Spleen (tissue), 11 donors: Measurements from ENCODE around the gene KLHL30. TPM values are rescaled to one million over a fixed set of nuclear protein-coding genes. Genes with fewer than 3 reads are reported as not detected.

Source experiments
- DNase-seq: peaks from one replicate; pipeline ENCODE4 v3.0.0-alpha.2; 2020
- H3K27ac ChIP-seq, 8 donors: fragments of 200-600 bp; sonication (generic) in 7 of 8; 1 replicate in 4 of 8; 2 replicates in 4 of 8; pipeline versions ENCODE4 v1.5.0 to v1.8.0; 2016 to 2021; ENCODE audit warnings: inconsistent platforms in 4 of 8, mild to moderate bottlenecking in 4 of 8, moderate library complexity in 1 of 8
- H3K27me3 ChIP-seq, 7 donors: fragments of 200-600 bp; sonication (generic) in 6 of 7; replicated peaks in 1 of 7; 1 replicate in 4 of 7; 2 replicates in 3 of 7; pipeline versions ENCODE4 v1.5.0 to v1.8.0; 2016 to 2021; ENCODE audit warnings: inconsistent platforms in 3 of 7, mild to moderate bottlenecking in 1 of 7
- H3K36me3 ChIP-seq, 6 donors: fragments of 200-600 bp; sonication (generic) in 5 of 6; 1 replicate in 4 of 6; 2 replicates in 2 of 6; pipeline versions ENCODE4 v1.5.0 to v1.8.0; 2016 to 2021; ENCODE audit warnings: inconsistent platforms in 2 of 6
- H3K4me1 ChIP-seq, 6 donors: fragments of 200-600 bp; sonication (generic) in 5 of 6; 1 replicate in 3 of 6; 2 replicates in 3 of 6; pipeline versions ENCODE4 v1.5.0 to v1.8.0; 2016 to 2021; ENCODE audit warnings: inconsistent platforms in 3 of 6
- H3K4me3 ChIP-seq, 8 donors: fragments of 200-600 bp; sonication (generic) in 7 of 8; 1 replicate in 4 of 8; 2 replicates in 4 of 8; pipeline versions ENCODE4 v1.5.0 to v1.8.0; 2016 to 2021; ENCODE audit warnings: inconsistent platforms in 4 of 8, mild to moderate bottlenecking in 4 of 8, moderate library complexity in 2 of 8
- H3K9me3 ChIP-seq, 8 donors: fragments of 200-600 bp; sonication (generic) in 7 of 8; 1 replicate in 4 of 8; 2 replicates in 4 of 8; pipeline versions ENCODE4 v1.5.0 to v1.8.0; 2016 to 2021; ENCODE audit warnings: inconsistent platforms in 4 of 8
- CTCF ChIP-seq, 11 experiments: fragments of 200-600 bp in 7 of 11; fragments of 450-650 bp in 4 of 11; sonication (generic) in 4 of 11; IDR thresholded peaks in 8 of 11; conservative IDR thresholded peaks in 3 of 11; 1 replicate in 7 of 11; 2 replicates in 4 of 11; pipeline versions ENCODE4 v1.4.0 to v1.8.0; 2016 to 2021; ENCODE audit warnings: antibody characterized with exemption in 11 of 11, inconsistent platforms in 4 of 11, mild to moderate bottlenecking in 1 of 11
- POLR2A ChIP-seq, 3 donors: fragments of 450-650 bp; IDR thresholded peaks; one replicate each; pipeline ENCODE4 v1.5.1; 2017; ENCODE audit warnings: antibody characterized with exemption in 3 of 3, mild to moderate bottlenecking in 1 of 3
- POLR2AphosphoS5 ChIP-seq, 3 donors: sonication (generic); formaldehyde crosslinking; IDR thresholded peaks; one replicate each; pipeline ENCODE4 v1.5.1; 2017; ENCODE audit warnings: antibody characterized with exemption in 3 of 3
- WGBS, 5 donors: extraction: QIAGEN DNeasy Blood & Tissue Kit in 3 of 5; methylation state at CpG; one replicate each; pipeline versions ENCODE4 v1.1.5 to v1.1.7; 2013 to 2018; 5-methylcytosine and 5-hydroxymethylcytosine counted together
- intact Hi-C: fragments of 100-400 bp; cut with DNase I; formaldehyde crosslinking; loops from one replicate; pipeline ENCODE4 v1.15.0; 2023; ENCODE audit warnings: low total_unique reads
- polyA plus RNA-seq, 3 donors: library from polyadenylated mRNA; stranded (reverse); fragments of 200-250 nt; gene quantifications; one replicate each; pipeline ENCODE4 v1.2.1, GENCODE V29; 2013
- total RNA-seq, 7 donors: library from RNA; depleted of rRNA in 3 of 7; stranded (reverse); fragments of >200 nt in 3 of 7; fragmentation: NEBNext Ultra II Directional in 4 of 7; extraction: Animal tissue kit (Norgen Biotek cat#: 25700) in 4 of 7; gene quantifications; one replicate each; pipeline versions ENCODE4 v1.1.0 to v1.2.1, GENCODE V29; 2016 to 2021
- donor health status: healthy with polysubstance abuse.
- donor health status: DM: no; HTN: no; CAD: no; lungs with moderate emphysema.
- donor health status: DM: no; HTN: no; CAD: no.
- donor health status: Bipolar disorder and iron deficiency.
- donor health status: healthy.
- donor health status: DM: no; HTN: no; CAD: no.
- donor health status: DM: yes; HTN: yes; CAD: no.

The KLHL30 gene
- total and polyA plus RNA-seq, 10 donors, result 0.09 to 0.85 (median 0.23) TPM; not detected in 2

DNA sequence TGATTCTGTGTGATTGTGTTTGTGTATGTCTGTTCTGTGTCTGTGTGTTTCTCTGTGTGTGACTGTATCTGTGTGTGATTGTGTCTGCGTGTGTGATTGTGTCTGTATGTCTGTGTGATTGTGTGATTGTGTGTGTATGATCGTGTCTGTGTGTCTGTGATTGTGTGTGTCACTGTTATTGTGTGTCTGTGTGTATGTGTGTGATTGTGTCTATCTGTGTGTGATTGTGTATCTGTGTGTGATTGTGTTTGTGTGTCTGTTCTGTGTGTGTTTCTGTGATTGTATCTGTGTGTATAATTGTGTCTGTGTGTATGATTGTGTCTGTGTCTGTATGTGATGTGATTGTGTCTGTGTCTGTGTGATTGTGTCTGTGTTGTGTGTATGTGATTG lies 11.7 kb upstream of the KLHL30 start:
- H3K4me1 ChIP-seq, result peaks cover 0 to 6% (median 2%) of the 10 kb centered on the region in 6 donors
- no peaks in the 10 kb centered on the region for H3K9me3 ChIP-seq
- no peak overlapping the region for H3K27ac ChIP-seq
- intact Hi-C loops, result no loop called here
- 88 to 95% (median 90%) methylated on average over 2 of the region's 2 CpGs for WGBS, 5 donors
- DNase-seq, result no peak
- H3K36me3 ChIP-seq, result no peaks in the 10 kb centered on the region
- H3K27me3 ChIP-seq, result peaks cover 0 to 5% (median 0%) of the 10 kb centered on the region in 7 donors
- TF ChIP-seq CTCF (IDR thresholded peaks at IDR 0.05 in 8 of 11, conservative IDR thresholded peaks at IDR 0.05 in 3 of 11) (no peak), POLR2A (IDR thresholded peaks at IDR 0.05) (no peak)
- no peak overlapping the region for H3K4me3 ChIP-seq

DNA sequence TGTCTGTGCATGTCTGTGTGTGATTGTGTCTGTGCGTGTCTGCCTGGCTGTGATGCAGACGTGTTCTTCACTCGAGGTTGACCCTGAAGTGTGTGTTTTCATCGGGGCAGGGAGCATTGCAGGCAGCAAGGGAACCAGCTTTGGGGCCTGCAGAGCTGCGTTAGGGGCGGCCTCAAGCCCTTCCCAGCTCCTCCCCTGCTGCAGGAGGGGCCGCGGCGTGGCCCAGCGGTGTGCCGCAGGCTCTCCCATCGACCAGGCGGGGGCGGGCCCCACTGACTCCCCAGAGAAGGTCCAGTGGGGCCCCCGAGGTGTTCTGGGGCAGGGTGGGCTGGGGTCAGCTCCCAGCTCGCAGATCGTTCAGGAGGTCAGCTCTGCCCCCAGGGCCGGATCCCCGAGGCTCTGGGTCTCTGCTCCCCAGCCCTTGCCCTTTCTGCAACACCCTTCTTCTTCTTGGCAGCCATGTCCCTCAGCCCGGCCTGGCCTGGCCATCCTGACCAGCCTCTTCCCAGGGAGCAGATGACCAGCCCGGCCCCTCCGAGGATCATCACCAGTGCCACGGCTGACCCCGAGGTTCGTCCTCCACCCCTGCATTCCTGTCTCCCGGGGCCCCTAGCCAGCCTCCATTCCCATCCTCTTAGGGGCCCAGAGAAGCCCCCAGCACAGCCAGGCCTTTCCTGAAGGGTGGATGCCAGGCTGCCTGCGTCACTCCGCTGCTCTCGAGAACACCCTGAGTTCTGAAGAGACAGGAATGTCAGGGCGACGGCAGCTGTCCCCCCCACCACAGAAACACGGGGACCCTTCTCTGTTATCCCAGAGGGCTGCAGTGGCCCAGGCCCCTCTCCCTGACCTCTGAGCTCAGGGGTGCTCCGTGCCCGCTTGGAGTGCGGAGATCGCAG lies 11.1 kb upstream of the KLHL30 start:
- peaks cover 0 to 5% (median 0%) of the 10 kb centered on the region in 7 donors for H3K27me3 ChIP-seq

GRCh38 chr2:238128061-238128440 lies 10.4 kb upstream of the KLHL30 start:
- 86 to 94% (median 90%) methylated on average over 16 to 22 of the region's 22 CpGs for WGBS, 5 donors
- no peaks in the 10 kb centered on the region for H3K9me3 ChIP-seq
- no peak overlapping the region for H3K27ac ChIP-seq
- peaks cover 0 to 6% (median 2%) of the 10 kb centered on the region in 6 donors for H3K4me1 ChIP-seq
- peaks cover 0 to 5% (median 0%) of the 10 kb centered on the region in 7 donors for H3K27me3 ChIP-seq
- DNase-seq, result peak; percentile 54
- H3K4me3 ChIP-seq, result no peak overlapping the region
- no peak for TF ChIP-seq POLR2A (IDR thresholded peaks at IDR 0.05)
- no peak for TF ChIP-seq POLR2AphosphoS5 (IDR thresholded peaks at IDR 0.05)
- TF ChIP-seq CTCF (IDR thresholded peaks at IDR 0.05 in 8 of 11, conservative IDR thresholded peaks at IDR 0.05 in 3 of 11), result no peak
- H3K36me3 ChIP-seq, result no peaks in the 10 kb centered on the region
- intact Hi-C loops, result no loop called here

More for the DNA sequence above, 11.1 kb upstream of the KLHL30 start:
- intact Hi-C loops, result no loop called here
- H3K27ac ChIP-seq, result no peak overlapping the region
- peak; percentile 75 for DNase-seq
- peak overlapping the region in 1 of 8 donors; percentile 33 for H3K4me3 ChIP-seq
- WGBS, 5 donors, result 42 to 83% (median 67%) methylated on average over 23 to 36 of the region's 36 CpGs
- H3K9me3 ChIP-seq, result no peaks in the 10 kb centered on the region
- peaks cover 0 to 6% (median 2%) of the 10 kb centered on the region in 6 donors for H3K4me1 ChIP-seq
- H3K36me3 ChIP-seq, result no peaks in the 10 kb centered on the region
- no peak for TF ChIP-seq POLR2AphosphoS5 (IDR thresholded peaks at IDR 0.05)
- TF ChIP-seq POLR2A (IDR thresholded peaks at IDR 0.05), result no peak
- TF ChIP-seq CTCF (IDR thresholded peaks at IDR 0.05 in 8 of 11, conservative IDR thresholded peaks at IDR 0.05 in 3 of 11), result no peak

DNA sequence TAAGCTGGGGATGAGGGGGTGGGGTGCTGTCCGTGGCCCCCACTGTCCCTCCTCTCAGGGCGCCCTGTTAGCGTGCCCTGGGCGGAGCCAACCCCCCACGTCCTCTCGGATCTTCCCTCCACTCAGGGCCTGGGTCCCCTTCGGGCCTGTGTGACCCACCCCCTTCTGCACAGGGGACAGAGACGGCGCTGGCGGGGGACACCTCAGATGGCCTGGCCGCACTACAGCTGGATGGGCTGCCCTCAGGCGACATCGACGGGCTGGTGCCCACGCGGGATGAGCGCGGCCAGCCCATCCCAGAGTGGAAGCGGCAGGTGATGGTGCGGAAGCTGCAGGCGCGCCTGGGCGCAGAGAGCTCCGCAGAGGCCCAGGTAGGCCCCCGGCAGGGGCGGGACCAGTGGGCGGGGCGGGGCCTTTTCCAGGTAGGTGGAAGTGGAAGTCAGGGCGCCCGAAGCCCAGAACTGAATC lies 9.9 kb upstream of the KLHL30 start:
- DNase-seq, result peak; percentile 67
- H3K27me3 ChIP-seq, result peaks cover 0 to 5% (median 0%) of the 10 kb centered on the region in 7 donors
- H3K4me3 ChIP-seq, result no peak overlapping the region
- no peak for TF ChIP-seq POLR2A (IDR thresholded peaks at IDR 0.05)
- no peak for TF ChIP-seq CTCF (IDR thresholded peaks at IDR 0.05 in 8 of 11, conservative IDR thresholded peaks at IDR 0.05 in 3 of 11)
- no peak for TF ChIP-seq POLR2AphosphoS5 (IDR thresholded peaks at IDR 0.05)
- peaks cover 0 to 6% (median 2%) of the 10 kb centered on the region in 6 donors for H3K4me1 ChIP-seq
- intact Hi-C loops, result no loop called here
- H3K36me3 ChIP-seq, result no peaks in the 10 kb centered on the region
- H3K9me3 ChIP-seq, result no peaks in the 10 kb centered on the region
- WGBS, 5 donors, result 71 to 85% (median 78%) methylated on average over 19 to 30 of the region's 30 CpGs
- no peak overlapping the region for H3K27ac ChIP-seq
